ENCODE measurements around the gene DENR. TPM values are rescaled to one million over a fixed set of nuclear protein-coding genes. Genes with fewer than 3 reads are reported as not detected.
A peak's percentile ranks its signal among the peaks of the same experiment; 100 is the strongest.

DENR gene
- total RNA-seq, 6 donors from 2014 or later, result 8.8 to 30.3 (median 23.6) TPM

DNA sequence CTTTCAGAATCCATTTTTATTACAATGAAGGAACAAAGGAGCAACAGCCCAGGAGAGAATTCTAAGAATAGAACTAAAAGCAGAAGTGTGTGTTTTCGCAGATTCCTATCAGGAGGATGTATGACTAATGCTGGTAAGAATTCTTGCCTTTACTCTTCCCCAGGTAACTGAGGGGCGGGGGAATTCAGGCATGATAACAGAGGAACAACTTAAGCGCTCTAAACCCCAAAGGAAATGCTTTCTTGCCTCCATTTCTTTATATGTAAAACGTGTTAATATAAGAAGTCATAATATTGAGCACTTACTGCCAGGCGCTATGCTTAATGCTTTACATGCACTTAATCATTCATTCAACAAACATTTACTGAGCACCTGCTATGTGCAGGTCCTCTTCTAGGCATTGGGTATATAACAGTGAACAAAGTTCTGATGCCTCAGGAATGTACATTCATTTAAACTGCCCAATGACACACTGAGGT is 26.5 kb upstream of the DENR start:
- DNase-seq, result peak in 1 of 2 donors; percentile 49
- Histone ChIP-seq H3K4me1 (peaks cover 0 to 11% (median 1%) of the 10 kb centered on the region in 4 donors), H3K27ac (peak overlapping the region in 3 of 4 donors; percentile 19 to 60 (median 32)), H3K27me3 (no peaks in the 10 kb centered on the region), H3K9me3 (no peaks in the 10 kb centered on the region), H3K36me3 (no peaks in the 10 kb centered on the region), H3K4me3 (no peak overlapping the region)
- peak; percentile 38 to 42 for ATAC-seq (ENCODE audit: low FRiP score in 2 of 2)
- WGBS, 2 donors, result 28 to 45% methylated on average over 5 of the region's 5 CpGs
- no peak for TF ChIP-seq POLR2A (IDR thresholded peaks at IDR 0.05)
- no peak for TF ChIP-seq POLR2AphosphoS5 (IDR thresholded peaks at IDR 0.05)
- no peak for TF ChIP-seq EP300 (IDR thresholded peaks at IDR 0.05)
- TF ChIP-seq CTCF (IDR thresholded peaks at IDR 0.05), result no peak

GRCh38 chr12:122729583-122730214 is 22.9 kb upstream of the DENR start:
- H3K9me3 ChIP-seq, result no peaks in the 10 kb centered on the region
- H3K27ac ChIP-seq, result no peak overlapping the region
- 83 to 88% methylated on average over 17 to 27 of the region's 27 CpGs for WGBS, 2 donors
- H3K36me3 ChIP-seq, result no peaks in the 10 kb centered on the region
- TF ChIP-seq POLR2A (IDR thresholded peaks at IDR 0.05) (no peak), POLR2AphosphoS5 (IDR thresholded peaks at IDR 0.05) (no peak), EP300 (IDR thresholded peaks at IDR 0.05) (no peak), CTCF (IDR thresholded peaks at IDR 0.05) (no peak)
- peak in 1 of 2 donors; percentile 38 for DNase-seq
- ATAC-seq (ENCODE audit: low FRiP score in 2 of 2), result no peak
- H3K27me3 ChIP-seq, result no peaks in the 10 kb centered on the region
- peak overlapping the region in 1 of 4 donors; percentile 35 for H3K4me3 ChIP-seq
- H3K4me1 ChIP-seq, result peaks cover 0 to 11% (median 1%) of the 10 kb centered on the region in 4 donors

DNA sequence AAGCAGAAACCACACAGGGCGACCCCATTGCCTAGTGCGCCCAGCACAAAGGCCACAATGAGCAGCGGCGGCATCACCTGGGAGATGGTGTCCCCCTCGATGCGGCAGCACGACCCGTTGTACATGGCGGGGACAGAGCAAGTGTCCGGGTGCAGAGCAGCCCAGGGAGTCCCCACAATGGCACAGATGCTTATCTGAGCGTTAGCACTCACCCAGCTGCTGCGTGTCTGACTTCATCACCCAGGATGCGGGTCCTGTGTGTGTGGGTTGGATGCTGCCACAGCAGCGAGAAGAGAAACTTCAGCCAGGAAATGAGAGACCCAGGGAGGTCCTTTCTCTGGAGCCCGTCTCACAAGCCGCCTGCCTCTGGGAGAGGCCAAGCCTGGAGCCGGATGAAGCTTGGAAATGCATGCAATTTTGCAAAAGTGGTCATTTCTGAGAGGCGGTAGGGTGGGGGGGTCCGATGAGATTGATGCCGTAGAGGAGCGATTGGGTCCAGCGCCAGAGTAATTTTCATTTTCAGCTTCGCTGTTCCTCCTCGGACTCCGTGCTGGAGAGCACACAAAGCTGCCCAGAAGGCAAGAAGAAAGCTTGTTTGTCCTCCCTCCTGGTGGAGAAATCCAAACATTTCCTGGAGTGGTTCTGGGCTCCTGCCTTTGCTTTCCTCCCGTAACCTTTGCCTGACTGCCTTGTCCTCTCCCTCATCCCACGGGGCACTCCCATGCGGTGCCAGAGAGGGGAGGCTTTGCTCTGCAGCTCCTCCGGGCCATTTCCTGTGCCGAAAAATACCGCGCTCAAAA is 22.2 kb upstream of the DENR start, which contains the start of gene HCAR1:
Gene HCAR1, minus strand, starts transcription at position 630 of the 800 bp plus-strand sequence. Its CDS starts 505 bp downstream, at position 125.
- Histone ChIP-seq H3K27me3 (no peaks in the 10 kb centered on the region), H3K9me3 (no peaks in the 10 kb centered on the region), H3K27ac (no peak within 1 kb of the TSS), H3K36me3 (no peaks in the 10 kb centered on the region), H3K4me1 (peaks cover 0 to 11% (median 1%) of the 10 kb centered on the region in 4 donors), H3K4me3 (peak within 1 kb of the TSS in 3 of 4 donors; percentile 17 to 35 (median 35))
- ATAC-seq (ENCODE audit: low FRiP score in 2 of 2) (peak; percentile 56 to 57), DNase-seq (peak in 1 of 2 donors; percentile 34)
- WGBS, 2 donors, result 50 to 63% methylated on average over 22 to 23 of the region's 32 CpGs
- TF ChIP-seq CTCF (IDR thresholded peaks at IDR 0.05) (peak in 1 of 6 experiments; percentile 11), EP300 (IDR thresholded peaks at IDR 0.05) (no peak)

DNA sequence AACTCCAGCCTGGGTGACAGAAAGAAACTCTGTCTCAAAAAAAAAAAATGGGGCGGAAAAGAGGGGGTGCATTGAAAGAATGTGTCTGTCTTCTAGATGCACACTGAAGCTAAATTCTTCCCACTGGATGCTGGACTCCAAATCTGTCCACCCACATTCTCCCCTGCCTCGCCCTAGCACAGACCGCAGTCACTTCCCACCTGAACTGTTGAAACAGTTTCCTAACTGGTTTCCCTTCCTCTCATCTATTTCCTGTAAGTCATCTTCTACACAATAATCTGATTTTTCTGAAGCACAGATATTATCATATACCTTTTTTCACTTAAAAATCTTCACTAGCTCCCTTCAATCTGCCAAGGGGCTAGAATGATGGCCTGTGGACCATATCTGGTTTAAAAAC is 20.5 kb upstream of the DENR start:
- H3K4me3 ChIP-seq, result no peak overlapping the region
- H3K4me1 ChIP-seq, result no peaks in the 10 kb centered on the region
- 51 to 72% methylated on average over 3 of the region's 3 CpGs for whole genome bisulfite sequencing, 2 donors
- no peak for ATAC-seq (ENCODE audit: low FRiP score in 2 of 2)
- no peak for DNase-seq
- TF ChIP-seq POLR2AphosphoS5 (IDR thresholded peaks at IDR 0.05), result no peak
- no peak for TF ChIP-seq EP300 (IDR thresholded peaks at IDR 0.05)
- TF ChIP-seq CTCF (IDR thresholded peaks at IDR 0.05), result no peak
- no peak for TF ChIP-seq POLR2A (IDR thresholded peaks at IDR 0.05)
- H3K27ac ChIP-seq, result no peak overlapping the region
- no peaks in the 10 kb centered on the region for H3K9me3 ChIP-seq
- H3K27me3 ChIP-seq, result no peaks in the 10 kb centered on the region
- H3K36me3 ChIP-seq, result no peaks in the 10 kb centered on the region

Data from upper lobe of left lung (tissue), 6 donors.